Heart left ventricle (tissue), 16 donors: Measurements from ENCODE around the gene PLA2G4F. TPM values are rescaled to one million over a fixed set of nuclear protein-coding genes. Genes with fewer than 3 reads are reported as not detected.

Source experiments
- ATAC-seq, 4 donors: fragments of 200-7000 bp; cut with Tn5 transposase; one replicate each; pipeline ENCODE4 v1.9.1; 2020 to 2022; ENCODE audit warnings: moderate library complexity in 4 of 4, mild to moderate bottlenecking in 3 of 4, moderate number of reproducible peaks in 1 of 4
- DNase-seq, 5 donors: peaks; one replicate each; pipeline ENCODE4 v3.0.0-alpha.2; 2020
- H3K27ac ChIP-seq, 12 donors: fragments of 200-600 bp; sonication (generic) in 4 of 12; one replicate each; pipeline versions ENCODE4 v1.5.0 to v1.8.0; 2016 to 2022; ENCODE audit warnings: mild to moderate bottlenecking in 2 of 12
- H3K27me3 ChIP-seq, 9 donors: fragments of 200-600 bp; sonication (generic) in 2 of 9; one replicate each; pipeline versions ENCODE4 v1.5.1 to v1.8.0; 2016 to 2022; ENCODE audit warnings: mild to moderate bottlenecking in 3 of 9
- H3K36me3 ChIP-seq, 9 donors: fragments of 200-600 bp; sonication (generic) in 2 of 9; one replicate each; pipeline versions ENCODE4 v1.5.0 to v1.8.0; 2018 to 2022; ENCODE audit warnings: mild to moderate bottlenecking in 2 of 9
- H3K4me1 ChIP-seq, 12 donors: fragments of 200-600 bp; sonication (generic) in 4 of 12; one replicate each; pipeline versions ENCODE4 v1.5.0 to v1.8.0; 2016 to 2022; ENCODE audit warnings: mild to moderate bottlenecking in 3 of 12
- H3K4me3 ChIP-seq, 12 donors: fragments of 200-600 bp; sonication (generic) in 4 of 12; one replicate each; pipeline versions ENCODE4 v1.5.0 to v1.8.0; 2017 to 2022; ENCODE audit warnings: mild to moderate bottlenecking in 9 of 12, moderate library complexity in 4 of 12
- H3K9me3 ChIP-seq, 12 donors: fragments of 200-600 bp; sonication (generic) in 4 of 12; one replicate each; pipeline versions ENCODE4 v1.5.0 to v1.8.0; 2016 to 2022; ENCODE audit warnings: mild to moderate bottlenecking in 1 of 12
- CTCF ChIP-seq, 12 donors: fragments of 200-600 bp; sonication (generic) in 4 of 12; IDR thresholded peaks; one replicate each; pipeline versions ENCODE4 v1.5.0 to v1.8.0; 2018 to 2022; ENCODE audit warnings: antibody characterized with exemption in 12 of 12, mild to moderate bottlenecking in 5 of 12
- POLR2A ChIP-seq, 2 donors: fragments of 450-650 bp; IDR thresholded peaks; one replicate each; pipeline ENCODE4 v1.6.1; 2017; ENCODE audit warnings: antibody characterized with exemption in 2 of 2, mild to moderate bottlenecking in 2 of 2, moderate library complexity in 2 of 2
- WGBS, 4 donors: extraction: QIAGEN DNeasy Blood & Tissue Kit in 2 of 4; methylation state at CpG; one replicate each; pipeline versions ENCODE4 v1.1.5 to v1.1.7; 2013 to 2018; 5-methylcytosine and 5-hydroxymethylcytosine counted together
- intact Hi-C, 10 donors: fragments of 100-400 bp; cut with DNase I; formaldehyde crosslinking; loops; one replicate each; pipeline versions ENCODE4 v1.11.1 to v1.14.2; 2022
- long read RNA-seq, 3 donors: library from polyadenylated mRNA; unstranded; transcript quantifications; one replicate each; pipeline ENCODE4 v2.0.0, GENCODE V29; 2020 to 2021
- polyA plus RNA-seq, 2 donors: library from polyadenylated mRNA; stranded (reverse); fragments of 200-250 nt; gene quantifications; one replicate each; pipeline ENCODE4 v1.2.3, GENCODE V29; 2013
- total RNA-seq, 9 donors: library from RNA; depleted of rRNA in 2 of 9; stranded (reverse); fragments of >200 nt in 2 of 9; fragmentation: NEBNext Ultra II Directional in 3 of 9; extraction: Animal tissue kit (Norgen Biotek cat#: 25700) in 3 of 9; gene quantifications; one replicate each; pipeline versions ENCODE4 v1.1.0 to v1.2.4, GENCODE V29; 2016 to 2023
- donor health status: ischemic (EF 13 %, LVEDD 7.1; RV severe dilation, severe dysfunction).
- donor health status: healthy with polysubstance abuse.
- donor health status: DM: no; HTN: yes; CAD: no.
- donor health status: DM: no; HTN: no; CAD: no.
- donor health status: ischemic (EF 25% LVEDD 6.9; RV normal size, moderate dysfunction).
- donor health status: ischemic (EF 25% LVEDD 5.7; RV mildly dilated, moderate dysfunction).
- donor health status: healthy.
- donor health status: DM: yes; HTN: yes; CAD: no.
- donor health status: ischemic (EF 35%, LVEDD 5.7; RV mildly dilated, moderate dysfunction).
- donor health status: nonischemic (EF 11% LVEDD 7.7; RV severe dilation, severe dysfunction).
- donor health status: DM: yes; HTN: yes; CAD: no.
- donor health status: PGD.
- donor health status: ischemic (EF 29% LVEDD 5.4; RV normal size, mild dysfunction).
- donor health status: nonischemic (EF 23%, LVEDD 6.1; RV moderate dilation, normal function).

The PLA2G4F gene
- 1 to 10 TPM in 6 of 9 donors, under 1 TPM in 3; 0.09 to 9.0 (median 1.4) TPM for total RNA-seq
- 1 to 10 TPM in 1 of 2 donors, under 1 TPM in 1; 0.10 to 3.2 TPM for polyA plus RNA-seq
- long read RNA-seq, donor 1, full-length matches to known transcripts = 7 of 14 reads
- long read RNA-seq, donor 1, partial matches to known transcripts = 6 of 14 reads
- long read RNA-seq, donor 1, other reads (novel, unspliced or antisense) = 1 of 14 reads
- long read RNA-seq, donor 2 = 0 reads
- long read RNA-seq, donor 3 = 0 reads

GRCh38 chr15:42156243-42156922, at the start of gene PLA2G4F:
PLA2G4F (minus strand) TSS chr15:42156636; CDS start chr15:42156549, 87 bp downstream.
- H3K27ac ChIP-seq = peak within 1 kb of the TSS in 6 of 12 donors; percentile 1 to 65 (median 21)
- peak in 1 of 5 donors; percentile 54 for DNase-seq
- peak in 3 of 4 donors; percentile 9 to 24 (median 10) for ATAC-seq

GRCh38 chr15:42203891-42204290, 47.5 kb upstream of the PLA2G4F start:
- peaks cover 0 to 35% (median 18%) of the 10 kb centered on the region in 12 donors for H3K4me1 ChIP-seq
- TF ChIP-seq CTCF (IDR thresholded peaks at IDR 0.05) (no peak), POLR2A (IDR thresholded peaks at IDR 0.05) (no peak)
- H3K27me3 ChIP-seq = no peaks in the 10 kb centered on the region
- H3K4me3 ChIP-seq = no peak overlapping the region
- no peak for ATAC-seq
- H3K27ac ChIP-seq = no peak overlapping the region
- DNase-seq = no peak
- no peaks in the 10 kb centered on the region for H3K9me3 ChIP-seq
- intact Hi-C loops = no loop called here
- WGBS, 4 donors = 87 to 94% (median 92%) methylated on average over 3 of the region's 3 CpGs
- H3K36me3 ChIP-seq = peaks cover 0 to 31% (median 10%) of the 10 kb centered on the region in 9 donors

More at GRCh38 chr15:42156243-42156922, at the start of gene PLA2G4F:
- H3K9me3 ChIP-seq = no peaks in the 10 kb centered on the region
- peak within 1 kb of the TSS in 5 of 12 donors; percentile 0 to 31 (median 12) for H3K4me3 ChIP-seq
- H3K36me3 ChIP-seq = peaks cover 0 to 27% (median 19%) of the 10 kb centered on the region in 9 donors
- no peak for TF ChIP-seq CTCF (IDR thresholded peaks at IDR 0.05)
- TF ChIP-seq POLR2A (IDR thresholded peaks at IDR 0.05) = no peak
- intact Hi-C loops = no loop called here
- 44 to 52% (median 48%) methylated on average over 8 of the region's 8 CpGs for WGBS, 4 donors
- peaks cover 0 to 63% (median 18%) of the 10 kb centered on the region in 12 donors for H3K4me1 ChIP-seq
- H3K27me3 ChIP-seq = no peaks in the 10 kb centered on the region

GRCh38 chr15:42202653-42203052, 46.2 kb upstream of the PLA2G4F start:
- Histone ChIP-seq H3K27ac (no peak overlapping the region), H3K4me1 (peaks cover 0 to 30% (median 15%) of the 10 kb centered on the region in 12 donors), H3K9me3 (no peaks in the 10 kb centered on the region), H3K4me3 (no peak overlapping the region), H3K27me3 (no peaks in the 10 kb centered on the region), H3K36me3 (peaks cover 0 to 43% (median 23%) of the 10 kb centered on the region in 9 donors)
- ATAC-seq (no peak), DNase-seq (no peak)
- TF ChIP-seq POLR2A (IDR thresholded peaks at IDR 0.05) (no peak), CTCF (IDR thresholded peaks at IDR 0.05) (no peak)
- intact Hi-C loops = no loop called here
- 64 to 68% (median 67%) methylated on average over 2 of the region's 2 CpGs for WGBS, 4 donors

GRCh38 chr15:42201801-42202200, 45.4 kb upstream of the PLA2G4F start:
- ATAC-seq (no peak), DNase-seq (no peak)
- H3K9me3 ChIP-seq = no peaks in the 10 kb centered on the region
- no peaks in the 10 kb centered on the region for H3K27me3 ChIP-seq
- WGBS, 4 donors = 93 to 99% (median 95%) methylated on average over 1 of the region's 1 CpG
- no peak overlapping the region for H3K27ac ChIP-seq
- H3K4me3 ChIP-seq = no peak overlapping the region
- TF ChIP-seq POLR2A (IDR thresholded peaks at IDR 0.05) = no peak
- TF ChIP-seq CTCF (IDR thresholded peaks at IDR 0.05) = no peak
- peaks cover 0 to 23% (median 8%) of the 10 kb centered on the region in 12 donors for H3K4me1 ChIP-seq
- H3K36me3 ChIP-seq = peaks cover 0 to 49% (median 28%) of the 10 kb centered on the region in 9 donors
- intact Hi-C loops = no loop called here
